ENCODE measurements around the gene LSM12.

The LSM12 gene

GRCh38 chr17:44010966-44011647 is 55.4 kb downstream of the LSM12 start:
- no peak overlapping the region for H3K4me3 ChIP-seq (ENCODE audit: insufficient read depth in 1 of 2, low read depth in 1 of 2, low read length in 2 of 2)
- H3K4me2 ChIP-seq (ENCODE audit: low read length, poor library complexity, severe bottlenecking) = no peak overlapping the region
- peak overlapping the region; percentile 22 for H3K9ac ChIP-seq (ENCODE audit: low read length)
- no peak overlapping the region for H3K27ac ChIP-seq (ENCODE audit: low read length, poor library complexity, severe bottlenecking)
- peaks cover 26% of the 10 kb centered on the region for H3K4me1 ChIP-seq (ENCODE audit: control insufficient read depth, insufficient read depth, low read depth, low read length)
- H3K27me3 ChIP-seq (ENCODE audit: control insufficient read depth in 1 of 2, insufficient read depth in 1 of 2, low read length in 2 of 2) = peaks cover 0 to 3% of the 10 kb centered on the region in 2 experiments
- H2BK120ac ChIP-seq (ENCODE audit: low read depth, low read length) = no peak overlapping the region
- H3K14ac ChIP-seq (ENCODE audit: low read length in 2 of 2) = no peak overlapping the region
- peak; percentile 49 for DNase-seq
- H2AK5ac ChIP-seq (ENCODE audit: low read length, severe bottlenecking) = no peak overlapping the region
- peaks cover 25 to 37% of the 10 kb centered on the region in 2 experiments for H3K36me3 ChIP-seq (ENCODE audit: control insufficient read depth in 1 of 2, insufficient read depth in 2 of 2, low read depth in 1 of 2, low read length in 2 of 2)
- peaks cover 49% of the 10 kb centered on the region for H3K79me1 ChIP-seq (replicated peaks; ENCODE audit: low read length, poor library complexity, severe bottlenecking)
- no peak overlapping the region for H2BK15ac ChIP-seq (ENCODE audit: low read depth, poor library complexity, severe bottlenecking)
- WGBS = 62% methylated on average over 4 of the region's 4 CpGs
- H4K91ac ChIP-seq (ENCODE audit: low read length) = no peak overlapping the region
- peak overlapping the region in 1 of 2 experiments; percentile 24 for H3K4ac ChIP-seq (ENCODE audit: low read depth in 1 of 2, low read length in 2 of 2)
- no peak overlapping the region for H2BK5ac ChIP-seq (ENCODE audit: low read depth, low read length, poor library complexity, severe bottlenecking)
- H2BK12ac ChIP-seq (ENCODE audit: low read length in 2 of 2) = peak overlapping the region; percentile 2 to 18
- no peak overlapping the region for H3K23ac ChIP-seq (ENCODE audit: low read length in 2 of 2)
- no peak overlapping the region for H2AFZ ChIP-seq (ENCODE audit: low read depth, low read length)
- H3K18ac ChIP-seq (ENCODE audit: low read depth in 1 of 2, low read length in 2 of 2) = peak overlapping the region in 1 of 2 experiments; percentile 72
- no peaks in the 10 kb centered on the region for H3K9me3 ChIP-seq (ENCODE audit: control insufficient read depth, low read length)
- H4K8ac ChIP-seq (ENCODE audit: low read length) = no peak overlapping the region

GRCh38 chr17:44008205-44008909 is 58.1 kb downstream of the LSM12 start:
- H3K18ac ChIP-seq (ENCODE audit: low read depth in 1 of 2, low read length in 2 of 2) = peak overlapping the region in 1 of 2 experiments; percentile 21
- no peaks in the 10 kb centered on the region for H3K9me3 ChIP-seq (ENCODE audit: control insufficient read depth, low read length)
- H3K79me1 ChIP-seq (replicated peaks; ENCODE audit: low read length, poor library complexity, severe bottlenecking) = peaks cover 37% of the 10 kb centered on the region
- H4K91ac ChIP-seq (ENCODE audit: low read length) = no peak overlapping the region
- H3K4me3 ChIP-seq (ENCODE audit: insufficient read depth in 1 of 2, low read depth in 1 of 2, low read length in 2 of 2) = peak overlapping the region in 1 of 2 experiments; percentile 78
- peak overlapping the region; percentile 76 for H3K9ac ChIP-seq (ENCODE audit: low read length)
- no peak overlapping the region for H3K14ac ChIP-seq (ENCODE audit: low read length in 2 of 2)
- peak overlapping the region in 1 of 2 experiments; percentile 28 for H3K23ac ChIP-seq (ENCODE audit: low read length in 2 of 2)
- H4K8ac ChIP-seq (ENCODE audit: low read length) = no peak overlapping the region
- H3K4ac ChIP-seq (ENCODE audit: low read depth in 1 of 2, low read length in 2 of 2) = no peak overlapping the region
- no peak overlapping the region for H2BK5ac ChIP-seq (ENCODE audit: low read depth, low read length, poor library complexity, severe bottlenecking)
- H3K4me1 ChIP-seq (ENCODE audit: control insufficient read depth, insufficient read depth, low read depth, low read length) = peaks cover 41% of the 10 kb centered on the region
- no peak overlapping the region for H2BK15ac ChIP-seq (ENCODE audit: low read depth, poor library complexity, severe bottlenecking)
- no peak overlapping the region for H2BK120ac ChIP-seq (ENCODE audit: low read depth, low read length)
- no peak overlapping the region for H2AFZ ChIP-seq (ENCODE audit: low read depth, low read length)
- peaks cover 25 to 37% of the 10 kb centered on the region in 2 experiments for H3K36me3 ChIP-seq (ENCODE audit: control insufficient read depth in 1 of 2, insufficient read depth in 2 of 2, low read depth in 1 of 2, low read length in 2 of 2)
- H3K4me2 ChIP-seq (ENCODE audit: low read length, poor library complexity, severe bottlenecking) = no peak overlapping the region
- no peak overlapping the region for H3K27ac ChIP-seq (ENCODE audit: low read length, poor library complexity, severe bottlenecking)
- DNase-seq = no peak
- peak overlapping the region; percentile 14 for H2AK5ac ChIP-seq (ENCODE audit: low read length, severe bottlenecking)
- 73% methylated on average over 6 of the region's 6 CpGs for WGBS
- peak overlapping the region in 1 of 2 experiments; percentile 21 for H2BK12ac ChIP-seq (ENCODE audit: low read length in 2 of 2)
- H3K27me3 ChIP-seq (ENCODE audit: control insufficient read depth in 1 of 2, insufficient read depth in 1 of 2, low read length in 2 of 2) = peaks cover 0 to 16% of the 10 kb centered on the region in 2 experiments

GRCh38 chr17:44007346-44008204 is 58.9 kb downstream of the LSM12 start:
- H2BK120ac ChIP-seq (ENCODE audit: low read depth, low read length) = no peak overlapping the region
- H3K79me1 ChIP-seq (replicated peaks; ENCODE audit: low read length, poor library complexity, severe bottlenecking) = peaks cover 31% of the 10 kb centered on the region
- H4K8ac ChIP-seq (ENCODE audit: low read length) = peak overlapping the region; percentile 35
- H3K36me3 ChIP-seq (ENCODE audit: control insufficient read depth in 1 of 2, insufficient read depth in 2 of 2, low read depth in 1 of 2, low read length in 2 of 2) = peaks cover 20 to 37% of the 10 kb centered on the region in 2 experiments
- DNase-seq = no peak
- peak overlapping the region; percentile 60 for H2BK15ac ChIP-seq (ENCODE audit: low read depth, poor library complexity, severe bottlenecking)
- H2BK5ac ChIP-seq (ENCODE audit: low read depth, low read length, poor library complexity, severe bottlenecking) = peak overlapping the region; percentile 46
- no peaks in the 10 kb centered on the region for H3K9me3 ChIP-seq (ENCODE audit: control insufficient read depth, low read length)
- peak overlapping the region; percentile 48 for H2AFZ ChIP-seq (ENCODE audit: low read depth, low read length)
- peak overlapping the region; percentile 78 for H3K4me2 ChIP-seq (ENCODE audit: low read length, poor library complexity, severe bottlenecking)
- H3K4me1 ChIP-seq (ENCODE audit: control insufficient read depth, insufficient read depth, low read depth, low read length) = peaks cover 36% of the 10 kb centered on the region
- H4K91ac ChIP-seq (ENCODE audit: low read length) = no peak overlapping the region
- H2BK12ac ChIP-seq (ENCODE audit: low read length in 2 of 2) = peak overlapping the region in 1 of 2 experiments; percentile 21
- peak overlapping the region; percentile 29 for H3K27ac ChIP-seq (ENCODE audit: low read length, poor library complexity, severe bottlenecking)
- peak overlapping the region; percentile 65 to 78 for H3K4me3 ChIP-seq (ENCODE audit: insufficient read depth in 1 of 2, low read depth in 1 of 2, low read length in 2 of 2)
- 7% methylated on average over 33 of the region's 37 CpGs for WGBS
- peak overlapping the region in 1 of 2 experiments; percentile 84 for H3K14ac ChIP-seq (ENCODE audit: low read length in 2 of 2)
- H3K18ac ChIP-seq (ENCODE audit: low read depth in 1 of 2, low read length in 2 of 2) = peak overlapping the region; percentile 50 to 86
- H3K4ac ChIP-seq (ENCODE audit: low read depth in 1 of 2, low read length in 2 of 2) = peak overlapping the region; percentile 9 to 56
- peak overlapping the region; percentile 28 to 46 for H3K23ac ChIP-seq (ENCODE audit: low read length in 2 of 2)
- peak overlapping the region; percentile 76 for H3K9ac ChIP-seq (ENCODE audit: low read length)
- peaks cover 0 to 16% of the 10 kb centered on the region in 2 experiments for H3K27me3 ChIP-seq (ENCODE audit: control insufficient read depth in 1 of 2, insufficient read depth in 1 of 2, low read length in 2 of 2)
- H2AK5ac ChIP-seq (ENCODE audit: low read length, severe bottlenecking) = peak overlapping the region; percentile 14

Measured in mesenchymal stem cell (in vitro differentiated cells and primary cell).